Stimulated activated CD8-positive, alpha-beta memory T cell treated with anti-CD3 and anti-CD28 coated beads, Interleukin-4, amount 100 ng/mL, for 24 hours (primary cell): ENCODE measurements around the gene LGR4.

Source experiments
- DNase-seq: peaks from one replicate; pipeline ENCODE4 v3.0.0-alpha.2; 2020; ENCODE audit warnings: low read depth

The LGR4 gene

DNA sequence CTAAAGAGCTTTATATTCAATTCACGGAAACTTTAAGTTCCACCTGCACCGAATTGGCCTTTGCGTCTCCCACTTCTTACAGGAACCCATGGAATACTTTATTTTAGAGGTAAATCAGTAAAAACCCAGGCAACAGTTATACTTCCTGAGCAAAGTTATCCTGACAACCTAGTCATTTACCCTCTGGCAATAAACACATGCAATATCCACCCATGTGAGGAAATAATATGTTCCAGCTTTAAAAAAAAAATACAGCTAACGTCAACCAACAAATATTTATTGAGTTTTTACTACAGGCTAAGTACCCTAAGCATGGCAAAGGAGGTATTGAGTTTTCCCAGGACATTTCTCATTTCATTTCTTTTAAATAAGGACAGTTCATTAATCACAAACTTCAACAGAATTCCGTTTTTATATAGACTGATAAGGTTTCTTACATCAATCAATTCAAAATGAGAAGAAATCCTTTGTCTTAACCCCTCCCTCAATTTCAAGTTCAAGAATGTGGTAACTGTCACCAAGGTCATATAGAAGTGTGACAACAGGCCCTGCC is 71.2 kb downstream of the LGR4 start:
- no peak for DNase-seq

DNA sequence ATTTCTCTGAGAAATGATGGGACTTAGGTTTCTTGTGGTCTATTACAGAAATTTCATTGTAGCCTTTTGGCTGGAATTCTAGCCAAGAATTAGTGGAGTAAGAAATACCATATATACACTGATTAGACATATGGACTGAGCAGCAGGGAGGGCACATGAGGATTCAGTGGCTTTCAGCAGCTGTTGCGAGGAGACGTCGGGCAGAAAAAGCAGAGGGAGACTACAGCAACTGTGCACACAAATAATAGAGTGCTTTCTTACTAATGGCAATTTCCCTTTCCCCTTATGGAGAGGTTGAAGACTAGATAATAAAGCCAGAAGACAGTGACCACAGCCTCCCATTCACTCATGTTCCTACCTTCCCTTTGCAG is 74.2 kb downstream of the LGR4 start:
- no peak for DNase-seq

- no peak for DNase-seq
These were observed 74.8 kb downstream of the LGR4 start for GRCh38 chr11:27397624-27398399.

GRCh38 chr11:27396259-27396839 is 76.2 kb downstream of the LGR4 start:
- DNase-seq, result no peak

DNA sequence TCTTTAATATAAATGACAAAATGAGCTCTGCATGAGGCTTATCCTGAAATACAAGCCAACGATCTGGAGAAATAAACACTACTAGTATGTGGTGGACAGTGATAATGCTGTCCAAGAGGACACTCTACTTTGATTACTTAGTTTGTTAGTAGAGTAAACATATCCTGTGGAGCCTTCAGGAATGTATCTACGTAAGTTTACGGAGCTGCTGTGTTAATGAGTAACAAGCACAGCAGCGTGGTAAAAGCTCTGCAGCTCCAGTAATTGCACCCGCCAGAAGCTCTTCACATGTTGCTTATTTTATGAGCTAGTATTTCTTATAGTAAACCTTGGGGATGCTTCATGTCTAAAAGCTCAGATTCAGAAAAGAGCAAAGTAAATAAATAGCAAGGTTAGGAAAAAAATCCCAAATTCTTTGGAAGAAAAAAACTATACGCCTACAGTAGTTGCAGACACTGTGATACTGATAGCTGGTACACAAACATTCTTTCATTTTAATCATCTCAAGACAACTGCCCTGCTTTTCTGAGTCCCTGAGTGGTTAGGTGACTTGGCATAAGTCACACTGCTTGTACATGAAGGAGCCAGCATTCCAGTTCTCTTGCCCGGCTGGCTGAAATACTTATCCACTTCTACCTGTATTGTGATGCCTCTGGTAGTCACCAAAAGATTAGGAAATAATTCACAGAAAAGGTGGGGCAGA is 76.9 kb downstream of the LGR4 start:
- DNase-seq, result no peak

GRCh38 chr11:27394781-27395228 is 77.8 kb downstream of the LGR4 start:
- DNase-seq, result no peak

- no peak for DNase-seq
These were observed 80.1 kb downstream of the LGR4 start for GRCh38 chr11:27392278-27393114.

DNA sequence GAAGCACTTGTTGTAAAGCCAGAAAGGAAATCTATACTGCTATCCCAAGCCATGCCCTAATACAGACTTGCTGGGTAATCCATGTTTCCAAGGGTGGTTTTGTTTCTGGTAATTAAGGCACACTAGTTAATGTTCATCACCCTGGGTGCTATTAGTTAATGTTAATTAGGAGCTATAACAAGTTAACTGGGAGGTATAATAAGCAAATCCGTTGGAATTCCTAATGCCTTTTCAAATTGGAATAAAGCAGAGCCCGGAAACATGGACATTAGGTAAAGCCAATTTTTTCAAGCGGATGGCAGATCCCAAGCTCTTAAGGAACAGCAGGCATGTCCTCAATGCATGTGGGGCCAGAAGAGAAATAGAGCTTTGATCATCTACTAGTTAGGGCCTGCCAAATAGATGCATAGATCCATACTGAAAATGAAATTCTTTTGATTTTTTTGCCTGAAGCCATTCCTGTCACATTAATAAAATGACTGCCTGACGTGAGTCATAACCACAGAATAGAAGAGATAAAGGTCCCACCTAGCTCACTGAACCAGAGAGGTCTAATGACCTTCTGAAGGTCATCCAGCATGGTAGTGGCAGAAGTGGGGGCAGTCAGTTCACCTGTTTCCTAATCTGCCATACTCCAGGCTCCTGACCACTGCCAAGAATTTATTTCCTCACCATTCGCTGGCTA is 81.1 kb downstream of the LGR4 start:
- DNase-seq, result no peak

DNA sequence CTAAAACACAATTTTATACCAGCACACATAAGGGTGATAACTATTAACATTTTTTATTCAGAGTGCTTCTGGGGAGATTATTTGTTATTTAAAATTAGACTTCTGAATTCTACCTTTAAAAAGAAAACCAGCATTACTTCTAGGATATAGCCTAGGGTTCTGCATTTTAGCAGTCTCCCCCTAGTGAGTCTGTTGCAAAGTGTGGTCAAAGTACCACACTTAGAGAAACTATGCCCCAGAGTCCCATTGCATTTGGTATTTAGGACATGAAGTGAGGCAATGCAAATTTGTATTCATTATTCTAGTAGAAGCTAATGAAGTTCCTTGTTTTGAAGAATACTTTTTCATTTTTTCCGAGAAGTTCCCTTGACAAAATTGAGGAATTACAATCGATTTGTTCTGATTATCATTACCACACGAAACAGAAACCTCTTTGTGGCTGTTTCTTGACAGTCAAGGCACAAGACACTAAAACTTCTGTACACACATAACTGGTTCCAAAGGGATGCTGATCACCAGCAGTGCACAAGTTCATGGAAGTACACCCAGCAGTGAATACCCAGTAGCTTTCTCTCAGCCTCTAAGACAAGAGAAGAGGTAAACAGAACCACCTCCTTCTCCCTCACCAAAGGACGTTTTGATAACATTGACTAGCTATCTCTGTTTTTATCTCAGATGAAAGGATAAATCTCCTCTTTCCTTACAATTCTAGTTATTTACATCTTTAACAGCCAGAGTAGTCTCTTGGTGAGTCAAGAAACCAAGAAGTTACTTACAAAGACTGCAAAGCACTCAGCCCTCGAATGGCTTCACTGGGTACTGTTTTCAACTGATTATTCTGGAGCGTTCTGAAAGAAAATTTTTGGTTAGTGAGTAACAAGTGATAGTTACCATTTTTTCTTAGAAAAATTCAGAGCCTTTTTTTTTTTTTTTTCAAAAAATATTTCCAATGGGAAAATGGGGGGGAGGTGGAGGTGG is 82.0 kb downstream of the LGR4 start:
- no peak for DNase-seq

DNA sequence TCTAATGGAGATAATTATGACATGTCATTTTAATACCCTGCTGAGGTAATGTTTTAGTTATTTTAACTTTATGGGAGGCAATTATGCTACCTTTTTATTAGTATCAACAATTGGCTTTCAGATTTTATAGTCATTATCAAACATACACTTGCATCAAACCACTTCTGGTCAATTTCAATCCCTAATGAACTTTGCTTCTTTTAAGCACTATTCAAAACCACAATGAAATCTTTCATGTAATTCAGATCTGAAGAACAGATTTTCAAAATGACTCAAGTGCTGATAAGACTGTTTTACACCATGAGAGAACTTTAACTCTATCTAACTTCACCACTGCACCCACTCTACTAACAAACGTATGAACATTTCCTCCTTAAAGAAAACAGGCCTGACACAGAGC is 83.7 kb downstream of the LGR4 start:
- no peak for DNase-seq

DNA sequence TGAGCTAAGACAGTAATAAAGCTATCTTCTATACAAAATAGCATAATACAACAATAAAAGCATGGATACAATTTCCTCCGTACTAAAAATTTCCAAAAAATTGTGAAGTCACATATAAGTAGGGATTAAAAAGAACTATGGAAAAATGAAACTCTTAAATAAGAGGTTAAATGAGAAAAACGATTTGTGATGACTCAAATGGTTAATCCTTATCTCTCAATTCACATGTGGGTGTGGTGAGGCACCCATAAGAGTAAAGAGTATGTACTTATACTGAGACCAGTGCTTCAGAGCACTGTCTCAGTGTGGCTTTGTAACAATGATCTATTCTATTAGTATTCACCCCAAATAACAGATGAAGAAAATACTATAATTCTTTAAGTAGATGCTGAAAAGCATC is 84.6 kb downstream of the LGR4 start:
- no peak for DNase-seq

GRCh38 chr11:27387362-27387761 is 85.2 kb downstream of the LGR4 start:
- no peak for DNase-seq

GRCh38 chr11:27386181-27386845 is 86.3 kb downstream of the LGR4 start:
- no peak for DNase-seq

DNA sequence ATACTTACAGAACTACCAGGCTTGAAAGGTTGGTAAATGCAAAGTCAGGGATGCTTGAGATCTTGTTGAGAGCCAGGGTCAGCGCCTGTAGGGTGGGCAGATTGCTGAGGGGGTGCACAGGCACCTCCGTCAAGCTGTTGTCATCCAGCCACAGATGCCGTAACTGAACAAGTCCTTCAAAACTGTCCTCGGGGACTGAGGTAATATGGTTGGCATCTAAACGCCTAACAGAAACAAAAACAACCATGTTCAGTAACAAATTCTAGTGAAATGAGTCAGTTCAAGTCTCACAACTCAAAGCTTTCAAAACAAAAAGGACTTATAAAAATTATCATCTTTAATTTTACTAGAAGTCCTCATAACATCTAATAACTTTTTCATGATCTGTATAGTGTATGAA is 87.3 kb downstream of the LGR4 start:
- DNase-seq, result no peak

DNA sequence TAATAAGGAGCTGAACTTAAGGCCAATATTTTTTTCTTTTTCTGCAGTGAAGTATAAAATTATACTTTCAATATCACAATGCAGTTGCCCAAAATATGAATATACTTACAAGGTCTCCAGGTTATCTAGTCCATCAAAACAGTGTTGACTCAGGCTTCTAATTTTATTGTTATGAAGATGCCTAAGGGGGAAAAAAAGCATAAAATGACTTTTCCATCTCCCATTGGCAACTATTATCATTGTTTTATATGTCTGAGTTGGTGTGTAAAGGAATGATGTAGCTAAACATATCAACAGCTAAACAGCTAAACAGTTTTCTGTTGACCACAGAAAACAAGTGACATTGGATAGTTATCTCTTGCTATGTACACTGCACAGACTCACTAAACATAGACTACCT is 88.4 kb downstream of the LGR4 start:
- no peak for DNase-seq

- DNase-seq, result no peak
These were observed 88.9 kb downstream of the LGR4 start for GRCh38 chr11:27383645-27384044.

DNA sequence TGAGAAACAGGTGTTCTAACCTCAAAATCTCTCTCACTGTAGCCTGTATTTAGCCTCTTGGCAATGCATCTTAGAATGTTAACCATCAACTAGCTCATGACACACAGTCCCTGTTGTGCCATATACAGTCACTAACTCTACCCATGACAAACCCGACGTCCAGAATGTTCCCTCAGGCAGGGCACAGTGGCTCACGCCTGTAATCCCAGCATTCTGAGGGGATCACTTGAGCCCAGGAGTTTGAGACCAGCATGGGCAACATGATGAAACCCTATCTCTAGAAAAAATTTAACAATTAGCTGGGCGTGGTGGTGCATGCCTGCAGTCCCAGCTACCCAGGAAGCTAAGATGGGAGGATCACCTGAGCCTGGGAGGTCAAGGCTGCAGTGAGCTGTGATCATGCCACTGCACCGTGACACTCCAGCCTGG is 91.3 kb downstream of the LGR4 start:
- DNase-seq, result no peak

- DNase-seq, result no peak
These were observed 91.8 kb downstream of the LGR4 start for GRCh38 chr11:27380771-27381170.

DNA sequence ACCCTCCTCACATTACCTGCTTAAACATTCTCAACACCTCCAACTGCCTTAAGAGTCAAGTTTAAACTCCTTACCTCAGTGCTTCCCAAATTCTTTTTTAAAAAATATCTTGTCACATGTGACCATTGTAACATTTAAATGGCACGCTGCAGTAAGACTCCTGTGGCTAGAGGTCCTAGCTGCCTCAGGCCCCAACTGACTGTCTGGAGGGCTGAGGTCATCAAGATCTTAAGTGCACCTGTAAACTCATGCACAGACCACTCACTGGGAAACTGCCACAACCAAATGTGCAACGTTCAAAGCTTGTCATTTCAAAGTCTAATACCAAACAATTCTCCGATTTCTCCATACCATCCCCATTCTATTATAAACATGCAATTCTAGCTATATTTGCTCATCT is 93.1 kb downstream of the LGR4 start:
- no peak for DNase-seq

DNA sequence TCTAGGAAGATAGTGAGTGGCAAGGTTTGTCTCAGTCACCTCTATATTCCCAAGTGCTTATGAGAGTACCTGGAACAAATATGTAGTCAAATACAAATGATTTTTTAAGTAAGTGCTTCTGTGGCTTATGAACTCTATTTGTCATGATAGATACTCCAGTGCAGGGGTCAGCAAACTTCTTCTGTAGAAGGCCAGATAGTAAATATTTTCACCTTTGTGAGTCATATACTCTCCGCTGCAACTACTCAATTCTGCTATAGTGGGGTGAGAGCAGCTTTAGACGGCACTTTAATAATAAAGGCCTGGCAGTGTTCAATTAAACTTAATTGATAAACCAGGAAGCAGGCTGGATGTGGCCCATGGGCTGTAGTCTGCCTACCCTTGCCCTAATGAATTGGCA is 97.2 kb downstream of the LGR4 start:
- DNase-seq, result no peak
